Activated gamma-delta T cell (primary cell): ENCODE results near the gene METAP1.
A peak's percentile ranks its signal among the peaks of the same experiment; 100 is the strongest.
"Not testable (repeated sequence)": the region's sequence is repeated elsewhere in the genome, so short reads cannot be mapped to it uniquely, and the experiment has no call there.

Experiments
- DNase-seq: peaks from one replicate; lab custom pipeline; 2025; lab: John Stamatoyannopoulos, UW

The METAP1 gene

GRCh38 chr4:99059550-99059949 lies 64.0 kb downstream of the METAP1 start:
- no peak for DNase-seq

GRCh38 chr4:99061048-99061700 lies 65.7 kb downstream of the METAP1 start:
- DNase-seq: no peak

GRCh38 chr4:99062120-99062519 lies 66.6 kb downstream of the METAP1 start:
- no peak for DNase-seq

GRCh38 chr4:99065521-99065920 lies 70.0 kb downstream of the METAP1 start:
- not testable (repeated sequence) for DNase-seq

GRCh38 chr4:99067617-99068016 lies 72.1 kb downstream of the METAP1 start:
- no peak for DNase-seq

- DNase-seq: no peak
Measured at GRCh38 chr4:99071159-99071558, 75.6 kb downstream of the METAP1 start.

- no peak for DNase-seq
Measured at GRCh38 chr4:99074816-99075215, 79.3 kb downstream of the METAP1 start.

GRCh38 chr4:99076292-99076976 lies 80.9 kb downstream of the METAP1 start:
- no peak for DNase-seq

GRCh38 chr4:99077177-99077576 lies 81.7 kb downstream of the METAP1 start:
- no peak for DNase-seq

- no peak for DNase-seq
Measured at GRCh38 chr4:99078336-99078735, 82.8 kb downstream of the METAP1 start.

GRCh38 chr4:99078931-99079624 lies 83.6 kb downstream of the METAP1 start:
- no peak for DNase-seq

- DNase-seq: no peak
Measured at GRCh38 chr4:99079625-99080295, 84.2 kb downstream of the METAP1 start.

GRCh38 chr4:99080869-99081268 lies 85.3 kb downstream of the METAP1 start:
- DNase-seq: not testable (repeated sequence)

GRCh38 chr4:99082192-99082591 lies 86.7 kb downstream of the METAP1 start:
- no peak for DNase-seq

- no peak for DNase-seq
Measured at GRCh38 chr4:99084595-99084994, 89.1 kb downstream of the METAP1 start.

GRCh38 chr4:99088023-99088449 lies 92.5 kb downstream of the METAP1 start:
- no peak for DNase-seq

GRCh38 chr4:99088481-99089365 lies 93.2 kb downstream of the METAP1 start, which contains the start of gene ADH5:
ADH5 (minus strand) TSS chr4:99088788; CDS start chr4:99088700, 88 bp downstream.
- peak; percentile 78 for DNase-seq

GRCh38 chr4:99090481-99091215 lies 95.1 kb downstream of the METAP1 start:
- no peak for DNase-seq

GRCh38 chr4:99091216-99091575 lies 95.7 kb downstream of the METAP1 start:
- DNase-seq: no peak

- not testable (repeated sequence) for DNase-seq
Measured at GRCh38 chr4:99091841-99092240, 96.3 kb downstream of the METAP1 start.

GRCh38 chr4:99099311-99099710 lies 103.8 kb downstream of the METAP1 start:
- no peak for DNase-seq
